Measurements from ENCODE around the gene FANCI. TPM values are rescaled to one million over a fixed set of nuclear protein-coding genes. Genes with fewer than 3 reads are reported as not detected.

FANCI gene
- total and polyA plus RNA-seq, 2 of the 13 experiments (the other 11 are each of a cell fraction or from before 2014, with no cell fraction given): 15.7 to 68.8 TPM

DNA sequence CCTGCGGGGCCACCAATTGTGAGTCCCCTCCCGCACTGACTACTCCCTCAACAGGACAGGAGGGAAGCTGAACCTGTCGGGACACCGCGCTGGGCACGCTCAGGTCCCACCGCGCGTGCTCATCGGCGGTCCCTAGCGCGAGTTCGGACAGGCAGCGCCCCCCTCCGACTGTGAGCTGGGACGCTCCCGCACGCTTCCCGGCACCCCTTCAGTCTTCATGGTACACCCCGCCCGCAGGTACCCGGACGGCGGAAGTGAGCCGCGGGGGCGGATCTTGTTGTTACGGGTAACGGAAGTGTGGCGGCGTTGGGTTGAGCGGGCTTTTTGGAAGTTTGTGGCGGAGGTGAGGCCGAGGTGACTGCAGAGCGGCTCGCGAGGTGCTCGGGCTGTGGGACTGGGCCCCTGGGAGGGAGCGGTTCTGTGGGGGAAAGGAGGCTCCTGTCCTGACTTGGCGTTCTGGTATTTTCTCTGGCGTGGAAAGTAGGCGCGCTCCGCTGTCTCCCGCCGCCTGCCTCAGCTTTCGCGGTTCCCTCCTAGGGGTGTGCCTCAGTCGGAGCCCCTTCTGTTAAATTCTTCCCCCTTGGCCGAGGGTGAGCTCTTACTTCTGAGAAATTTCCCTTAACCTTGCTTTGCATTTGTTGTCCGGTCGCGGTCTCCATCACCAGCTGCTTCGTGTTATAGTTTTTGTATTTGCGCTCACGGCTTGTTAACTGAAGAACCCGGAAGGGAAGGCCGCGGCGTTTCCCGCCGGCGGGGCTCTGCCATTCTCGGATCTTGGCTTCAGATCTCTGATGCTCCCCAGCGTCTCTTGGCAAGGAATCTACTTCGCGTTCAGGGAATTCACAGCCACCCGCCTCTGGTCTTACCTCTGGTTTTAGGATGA is at the start of gene FANCI (continued):
- TF ChIP-seq, protein P1, sequence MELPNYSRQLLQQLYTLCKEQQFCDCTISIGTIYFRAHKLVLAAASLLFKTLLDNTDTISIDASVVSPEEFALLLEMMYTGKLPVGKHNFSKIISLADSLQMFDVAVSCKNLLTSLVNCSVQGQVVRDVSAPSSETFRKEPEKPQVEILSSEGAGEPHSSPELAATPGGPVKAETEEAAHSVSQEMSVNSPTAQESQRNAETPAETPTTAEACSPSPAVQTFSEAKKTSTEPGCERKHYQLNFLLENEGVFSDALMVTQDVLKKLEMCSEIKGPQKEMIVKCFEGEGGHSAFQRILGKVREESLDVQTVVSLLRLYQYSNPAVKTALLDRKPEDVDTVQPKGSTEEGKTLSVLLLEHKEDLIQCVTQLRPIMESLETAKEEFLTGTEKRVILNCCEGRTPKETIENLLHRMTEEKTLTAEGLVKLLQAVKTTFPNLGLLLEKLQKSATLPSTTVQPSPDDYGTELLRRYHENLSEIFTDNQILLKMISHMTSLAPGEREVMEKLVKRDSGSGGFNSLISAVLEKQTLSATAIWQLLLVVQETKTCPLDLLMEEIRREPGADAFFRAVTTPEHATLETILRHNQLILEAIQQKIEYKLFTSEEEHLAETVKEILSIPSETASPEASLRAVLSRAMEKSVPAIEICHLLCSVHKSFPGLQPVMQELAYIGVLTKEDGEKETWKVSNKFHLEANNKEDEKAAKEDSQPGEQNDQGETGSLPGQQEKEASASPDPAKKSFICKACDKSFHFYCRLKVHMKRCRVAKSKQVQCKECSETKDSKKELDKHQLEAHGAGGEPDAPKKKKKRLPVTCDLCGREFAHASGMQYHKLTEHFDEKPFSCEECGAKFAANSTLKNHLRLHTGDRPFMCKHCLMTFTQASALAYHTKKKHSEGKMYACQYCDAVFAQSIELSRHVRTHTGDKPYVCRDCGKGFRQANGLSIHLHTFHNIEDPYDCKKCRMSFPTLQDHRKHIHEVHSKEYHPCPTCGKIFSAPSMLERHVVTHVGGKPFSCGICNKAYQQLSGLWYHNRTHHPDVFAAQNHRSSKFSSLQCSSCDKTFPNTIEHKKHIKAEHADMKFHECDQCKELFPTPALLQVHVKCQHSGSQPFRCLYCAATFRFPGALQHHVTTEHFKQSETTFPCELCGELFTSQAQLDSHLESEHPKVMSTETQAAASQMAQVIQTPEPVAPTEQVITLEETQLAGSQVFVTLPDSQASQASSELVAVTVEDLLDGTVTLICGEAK (IDR thresholded peaks at IDR 0.05): peak; percentile 76
- TF ChIP-seq, protein P1 (CRISPR knock-in tag; IDR thresholded peaks at IDR 0.05): 0 out of 2 replicates have a peak, but pooled peaks have one; percentile 8
- TF ChIP-seq JDP2 (CRISPR knock-in tag; IDR thresholded peaks at IDR 0.05; ENCODE audit: borderline replicate concordance): no peak
- no peak for TF ChIP-seq MIXL1 (CRISPR knock-in tag; IDR thresholded peaks at IDR 0.05)
- TF ChIP-seq PLRG1 (conservative IDR thresholded peaks at IDR 0.05): no peak
- no peak for TF ChIP-seq DR1 (CRISPR knock-in tag; IDR thresholded peaks at IDR 0.05)
- TF ChIP-seq SKI (IDR thresholded peaks at IDR 0.05; ENCODE audit: partially characterized antibody): no peak
- TF ChIP-seq SNRNP70 (IDR thresholded peaks at IDR 0.05; ENCODE audit: low read depth, low read length): no peak
- no peak for TF ChIP-seq TERF1 (CRISPR knock-in tag; IDR thresholded peaks at IDR 0.05)
- TF ChIP-seq ZNF552 (CRISPR knock-in tag; IDR thresholded peaks at IDR 0.05; ENCODE audit: borderline replicate concordance): 0 out of 2 replicates have a peak, but pooled peaks have one; percentile 41
- no peak for TF ChIP-seq ZNF597 (CRISPR knock-in tag; IDR thresholded peaks at IDR 0.05)
- no peak for TF ChIP-seq SYNCRIP (IDR thresholded peaks at IDR 0.05; ENCODE audit: insufficient read depth, low read depth, low read length)
- TF ChIP-seq, protein P2, sequence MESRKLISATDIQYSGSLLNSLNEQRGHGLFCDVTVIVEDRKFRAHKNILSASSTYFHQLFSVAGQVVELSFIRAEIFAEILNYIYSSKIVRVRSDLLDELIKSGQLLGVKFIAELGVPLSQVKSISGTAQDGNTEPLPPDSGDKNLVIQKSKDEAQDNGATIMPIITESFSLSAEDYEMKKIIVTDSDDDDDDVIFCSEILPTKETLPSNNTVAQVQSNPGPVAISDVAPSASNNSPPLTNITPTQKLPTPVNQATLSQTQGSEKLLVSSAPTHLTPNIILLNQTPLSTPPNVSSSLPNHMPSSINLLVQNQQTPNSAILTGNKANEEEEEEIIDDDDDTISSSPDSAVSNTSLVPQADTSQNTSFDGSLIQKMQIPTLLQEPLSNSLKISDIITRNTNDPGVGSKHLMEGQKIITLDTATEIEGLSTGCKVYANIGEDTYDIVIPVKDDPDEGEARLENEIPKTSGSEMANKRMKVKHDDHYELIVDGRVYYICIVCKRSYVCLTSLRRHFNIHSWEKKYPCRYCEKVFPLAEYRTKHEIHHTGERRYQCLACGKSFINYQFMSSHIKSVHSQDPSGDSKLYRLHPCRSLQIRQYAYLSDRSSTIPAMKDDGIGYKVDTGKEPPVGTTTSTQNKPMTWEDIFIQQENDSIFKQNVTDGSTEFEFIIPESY (CRISPR knock-in tag; IDR thresholded peaks at IDR 0.05): peak; percentile 34; the same call in 1 of the 2 replicates
- TF ChIP-seq ZNF264 (CRISPR knock-in tag; IDR thresholded peaks at IDR 0.05): no peak

Data from HepG2 (cell line).